Measurements from ENCODE around the gene TTC32. TPM values are rescaled to one million over a fixed set of nuclear protein-coding genes. Genes with fewer than 3 reads are reported as not detected.
"Not testable (repeated sequence)": the region's sequence is repeated elsewhere in the genome, so short reads cannot be mapped to it uniquely, and the experiment has no call there.

TTC32 gene
- polyA plus RNA-seq, 4 donors, result 33.2 to 52.0 (median 41.2) TPM

DNA sequence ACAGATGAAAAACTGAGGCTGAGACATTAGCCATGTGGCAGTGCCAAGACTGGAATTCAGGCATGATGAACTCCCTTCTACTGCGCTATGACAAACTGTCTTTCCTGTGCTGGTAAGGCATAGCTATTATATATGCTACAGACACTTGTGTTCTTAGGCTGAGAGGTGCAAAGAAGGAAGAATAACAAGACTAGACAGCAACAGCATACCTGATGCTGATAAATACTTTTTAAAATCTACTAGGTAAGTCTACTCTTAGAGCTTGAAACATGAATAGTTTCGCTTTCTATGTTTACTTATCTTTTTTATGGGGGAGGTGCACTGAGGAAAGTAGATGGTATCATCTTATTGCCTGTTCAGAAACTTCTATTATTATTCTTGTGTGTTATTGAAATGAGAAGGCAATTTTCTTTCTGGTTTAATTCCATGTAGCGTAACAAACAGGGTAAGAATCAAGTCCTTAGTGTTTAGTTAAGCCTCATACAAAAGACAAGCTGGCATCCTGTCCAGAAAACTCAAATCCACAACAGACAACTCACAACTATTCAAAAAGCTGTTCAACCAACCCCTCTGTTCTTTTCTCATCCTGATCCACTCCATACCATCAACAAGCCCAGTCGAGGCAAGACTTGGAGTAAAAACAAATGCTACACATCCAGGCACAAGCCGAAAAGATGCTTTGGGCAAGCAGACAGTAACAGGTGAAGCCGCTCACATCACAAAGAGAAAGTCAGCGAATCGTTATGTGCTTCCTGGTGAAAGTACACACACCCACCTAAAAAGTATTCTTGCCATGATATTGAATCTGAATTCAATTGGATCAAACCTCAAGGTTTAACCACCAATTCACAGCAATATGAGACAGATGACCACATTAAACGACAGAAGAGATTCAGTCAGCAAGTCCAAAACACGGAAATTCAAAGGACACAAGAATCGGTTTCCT is 1.5 kb downstream of the TTC32 start:
- DNase-seq (ENCODE audit: low read depth in 4 of 4, low spot score in 2 of 4), result peak in 1 of 4 donors; percentile 45

- DNase-seq (ENCODE audit: low read depth in 4 of 4, low spot score in 2 of 4), result no peak
Observed at GRCh38 chr2:19898592-19899329, 3.0 kb downstream of the TTC32 start.

DNA sequence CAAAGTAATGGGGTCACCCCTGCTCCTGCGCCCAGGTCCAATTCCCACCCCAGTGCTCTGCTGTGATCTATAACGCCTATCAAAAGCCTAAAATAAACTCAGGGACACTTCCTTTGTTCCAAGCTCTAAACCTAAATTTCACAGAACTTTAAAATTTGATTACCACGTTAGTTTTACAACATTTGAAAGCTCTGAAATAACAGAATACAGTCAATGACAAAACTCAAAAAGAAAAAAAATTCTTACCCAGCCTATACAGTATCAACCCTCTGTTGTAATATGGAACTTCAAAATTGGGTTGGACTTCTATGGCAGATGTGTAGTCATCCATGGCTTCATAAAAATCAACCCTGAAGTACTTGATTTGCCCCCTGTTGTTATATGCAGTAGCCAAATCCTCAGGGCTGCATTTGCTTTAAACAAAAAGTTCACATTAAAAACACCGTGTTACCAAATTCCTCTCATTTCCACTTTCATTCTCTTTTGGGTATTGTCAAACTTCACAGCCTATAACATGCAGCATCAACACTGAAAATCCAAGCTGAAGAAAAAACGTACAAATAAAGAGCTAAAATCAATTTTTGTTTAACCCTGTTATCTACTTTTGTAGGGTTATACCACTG is 4.0 kb downstream of the TTC32 start:
- DNase-seq (ENCODE audit: low read depth in 4 of 4, low spot score in 2 of 4), result no peak

DNA sequence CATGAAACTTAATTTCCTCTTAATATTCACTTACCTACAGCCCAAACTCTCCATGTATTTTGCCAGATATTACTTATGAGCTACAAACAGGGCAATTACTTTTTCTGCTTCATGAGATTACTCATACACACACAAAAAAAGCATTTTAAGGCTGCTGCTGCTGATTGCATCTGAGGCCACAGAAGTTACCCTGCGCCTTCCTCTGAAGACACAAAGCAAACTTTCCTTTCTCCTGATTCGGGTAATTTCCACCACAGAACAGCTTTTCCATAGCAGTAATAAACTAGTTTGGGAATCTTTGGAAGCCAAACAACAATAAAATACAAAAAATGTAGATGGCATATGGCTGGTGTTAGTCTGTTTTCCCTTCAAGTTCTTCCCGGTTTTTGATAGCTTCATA is 6.2 kb downstream of the TTC32 start:
- no peak for DNase-seq (ENCODE audit: low read depth in 4 of 4, low spot score in 2 of 4)

DNA sequence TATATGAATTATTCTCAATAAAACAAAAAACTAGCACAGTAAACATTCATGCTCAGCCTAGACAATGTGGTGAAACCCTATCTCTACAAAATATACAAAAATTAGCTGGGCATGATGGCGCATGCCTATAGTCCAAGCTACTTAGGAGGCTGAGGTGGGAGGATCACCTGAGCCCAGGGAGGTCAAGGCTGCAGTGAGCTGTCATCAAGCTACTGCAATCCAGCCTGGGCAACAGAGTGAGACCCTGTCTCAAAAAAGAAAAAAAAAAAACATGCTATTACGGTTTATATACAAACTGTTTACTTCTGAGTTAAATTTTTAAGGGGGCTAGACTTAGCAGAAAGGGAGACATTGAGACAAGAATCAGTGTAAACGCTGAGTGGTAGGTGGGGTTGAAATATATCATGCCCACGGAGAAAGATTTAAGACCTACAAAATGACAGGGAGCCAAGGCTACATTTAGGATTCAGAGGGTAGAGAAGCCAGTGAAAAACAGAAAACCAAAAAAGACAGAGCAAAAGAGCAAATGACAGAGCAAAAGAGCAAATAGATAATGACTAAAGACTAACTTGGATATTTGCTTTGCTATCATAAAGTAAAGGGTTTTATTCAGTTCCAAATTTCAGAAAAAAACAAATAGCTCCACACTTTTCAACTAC is 7.5 kb downstream of the TTC32 start:
- no peak for DNase-seq (ENCODE audit: low read depth in 4 of 4, low spot score in 2 of 4)

DNA sequence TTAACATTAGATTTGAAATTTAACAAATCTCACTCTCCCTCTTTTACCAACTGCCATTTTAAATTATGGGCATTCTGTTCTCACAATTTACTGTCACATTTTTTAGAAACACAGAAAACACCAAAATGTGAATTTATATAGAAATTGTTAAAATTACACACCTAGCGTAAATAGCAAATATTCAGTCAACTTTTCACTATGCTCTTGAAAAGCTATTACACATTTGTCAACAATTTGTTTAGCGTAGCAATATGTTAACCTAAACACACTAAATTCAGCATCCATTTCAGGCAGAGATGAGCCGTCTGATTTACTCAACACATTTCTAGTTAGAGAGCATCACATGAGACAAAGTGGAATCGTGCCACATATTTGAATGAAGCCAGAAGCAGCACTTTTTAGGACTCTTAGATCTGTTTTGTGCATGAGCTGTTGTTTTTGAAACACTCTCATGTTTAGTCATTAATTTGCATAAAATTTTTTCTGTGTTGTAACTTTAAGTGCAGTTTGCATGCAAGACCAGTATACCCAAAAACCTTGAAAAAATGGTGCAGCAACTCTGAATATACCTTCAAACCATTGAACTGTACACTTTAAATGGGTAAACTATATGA is 8.2 kb downstream of the TTC32 start:
- no peak for DNase-seq (ENCODE audit: low read depth in 4 of 4, low spot score in 2 of 4)

GRCh38 chr2:19891971-19892370 is 9.8 kb downstream of the TTC32 start:
- not testable (repeated sequence) for DNase-seq (ENCODE audit: low read depth in 4 of 4, low spot score in 2 of 4)

GRCh38 chr2:19890104-19890503 is 11.7 kb downstream of the TTC32 start:
- DNase-seq (ENCODE audit: low read depth in 4 of 4, low spot score in 2 of 4), result no peak

- DNase-seq (ENCODE audit: low read depth in 4 of 4, low spot score in 2 of 4), result no peak
Observed at GRCh38 chr2:19888831-19889230, 13.0 kb downstream of the TTC32 start.

GRCh38 chr2:19887510-19887909 is 14.3 kb downstream of the TTC32 start:
- no peak for DNase-seq (ENCODE audit: low read depth in 4 of 4, low spot score in 2 of 4)

DNA sequence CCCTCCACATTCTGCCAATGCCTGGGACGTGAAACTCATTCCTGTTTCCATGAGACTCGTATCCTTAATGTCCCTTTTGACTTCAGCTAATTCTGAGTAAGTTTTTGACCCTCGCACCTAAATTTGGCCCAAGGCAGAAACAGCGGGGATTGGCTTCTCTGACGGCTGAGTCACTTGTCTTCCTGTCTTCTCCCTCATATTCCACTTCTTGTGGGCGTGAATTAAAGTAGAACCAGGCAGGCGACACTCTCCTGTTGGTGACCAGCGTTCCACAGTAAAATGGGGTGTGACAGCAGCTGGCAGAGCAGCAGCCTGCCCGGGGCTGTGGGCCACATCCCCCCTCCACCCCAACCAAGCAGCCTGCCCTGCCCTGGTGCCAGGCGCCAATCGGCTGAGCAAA is 15.5 kb downstream of the TTC32 start:
- DNase-seq (ENCODE audit: low read depth in 4 of 4, low spot score in 2 of 4), result no peak

- no peak for DNase-seq (ENCODE audit: low read depth in 4 of 4, low spot score in 2 of 4)
Observed at GRCh38 chr2:19885791-19886190, 16.0 kb downstream of the TTC32 start.

GRCh38 chr2:19883971-19884720 is 17.6 kb downstream of the TTC32 start:
- no peak for DNase-seq (ENCODE audit: low read depth in 4 of 4, low spot score in 2 of 4)

DNA sequence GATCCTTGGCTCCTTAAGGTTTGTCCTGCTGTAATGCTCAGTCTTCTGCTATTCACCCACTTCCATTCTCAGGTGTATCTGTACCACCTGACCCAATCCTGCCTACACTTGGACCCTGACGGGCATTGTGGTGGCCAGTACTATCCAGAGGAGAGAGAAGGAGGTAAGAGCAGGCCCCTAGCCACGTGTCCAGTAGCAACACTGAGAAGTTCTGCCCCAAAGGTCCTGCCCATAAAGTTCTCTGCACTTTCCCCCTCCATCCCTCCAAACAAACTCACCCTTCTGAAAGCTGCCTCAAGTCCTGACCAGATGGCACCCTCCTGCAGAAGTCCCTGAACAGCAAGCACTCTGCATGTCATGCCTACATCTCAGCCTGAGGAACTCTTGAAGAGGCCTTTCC is 18.3 kb downstream of the TTC32 start:
- DNase-seq (ENCODE audit: low read depth in 4 of 4, low spot score in 2 of 4), result no peak

- DNase-seq (ENCODE audit: low read depth in 4 of 4, low spot score in 2 of 4), result no peak
Observed at GRCh38 chr2:19882286-19882685, 19.5 kb downstream of the TTC32 start.

GRCh38 chr2:19881908-19882265 is 19.9 kb downstream of the TTC32 start:
- DNase-seq (ENCODE audit: low read depth in 4 of 4, low spot score in 2 of 4), result no peak

DNA sequence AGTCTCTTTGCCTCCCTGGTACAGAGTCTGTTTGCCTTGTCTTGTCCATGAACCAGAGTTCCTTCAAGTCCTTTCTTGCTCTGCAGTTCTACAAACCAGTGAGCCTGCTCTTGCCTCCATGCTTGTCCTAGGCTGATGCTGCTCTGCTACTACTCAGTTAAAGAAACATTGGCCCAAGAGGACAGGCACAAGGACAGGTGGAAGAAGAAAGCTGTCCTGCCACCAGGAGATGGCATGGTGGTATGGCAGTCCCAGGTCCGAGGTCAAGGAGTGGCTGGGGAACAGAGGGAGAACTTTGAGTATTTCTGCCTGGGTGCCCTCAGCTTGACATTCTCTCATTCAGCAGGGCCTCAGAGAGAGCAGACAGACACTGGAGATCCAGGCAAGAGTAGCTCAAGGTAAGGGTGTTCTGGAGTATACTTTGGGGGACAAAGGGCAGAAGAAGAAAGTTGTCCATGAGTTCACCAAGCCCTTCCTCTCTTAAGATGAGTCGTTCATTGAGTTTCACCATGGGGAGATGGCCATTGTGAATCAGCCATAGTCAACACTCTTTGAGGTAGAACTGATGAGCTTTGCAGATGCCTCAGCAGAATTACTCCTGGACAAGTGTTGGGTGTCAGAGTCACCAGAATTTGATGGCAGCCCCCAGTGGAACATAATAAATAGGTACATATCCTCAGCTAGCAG is 20.4 kb downstream of the TTC32 start:
- DNase-seq (ENCODE audit: low read depth in 4 of 4, low spot score in 2 of 4), result no peak

GRCh38 chr2:19880191-19880590 is 21.6 kb downstream of the TTC32 start:
- not testable (repeated sequence) for DNase-seq (ENCODE audit: low read depth in 4 of 4, low spot score in 2 of 4)

DNA sequence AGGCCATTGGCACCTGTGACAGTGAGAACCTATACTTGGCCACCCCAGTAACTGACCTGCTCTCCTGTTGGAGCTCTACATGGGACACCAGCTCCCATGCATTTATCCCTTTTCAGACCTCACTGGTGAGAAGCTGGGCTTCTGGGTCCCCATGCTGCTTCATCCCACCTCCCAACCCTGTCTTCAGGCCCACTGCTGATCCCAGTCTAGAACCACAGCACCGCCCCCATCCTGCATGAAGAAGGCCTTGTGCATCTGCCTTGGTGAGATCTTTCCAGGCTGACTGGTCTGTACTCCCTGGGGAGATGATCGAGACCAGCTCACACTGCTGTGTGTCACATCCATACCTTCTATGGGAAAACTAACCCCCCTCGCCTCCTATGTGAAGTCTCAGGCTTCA is 22.7 kb downstream of the TTC32 start:
- DNase-seq (ENCODE audit: low read depth in 4 of 4, low spot score in 2 of 4), result no peak
